Measurements from ENCODE around the gene TST. TPM values are rescaled to one million over a fixed set of nuclear protein-coding genes. Genes with fewer than 3 reads are reported as not detected.

Gene TST
- total RNA-seq, 3 donors from 2014 or later (not counting 1 experiment from before 2014, with no cell fraction given), result 3.1 to 4.9 (median 4.3) TPM

DNA sequence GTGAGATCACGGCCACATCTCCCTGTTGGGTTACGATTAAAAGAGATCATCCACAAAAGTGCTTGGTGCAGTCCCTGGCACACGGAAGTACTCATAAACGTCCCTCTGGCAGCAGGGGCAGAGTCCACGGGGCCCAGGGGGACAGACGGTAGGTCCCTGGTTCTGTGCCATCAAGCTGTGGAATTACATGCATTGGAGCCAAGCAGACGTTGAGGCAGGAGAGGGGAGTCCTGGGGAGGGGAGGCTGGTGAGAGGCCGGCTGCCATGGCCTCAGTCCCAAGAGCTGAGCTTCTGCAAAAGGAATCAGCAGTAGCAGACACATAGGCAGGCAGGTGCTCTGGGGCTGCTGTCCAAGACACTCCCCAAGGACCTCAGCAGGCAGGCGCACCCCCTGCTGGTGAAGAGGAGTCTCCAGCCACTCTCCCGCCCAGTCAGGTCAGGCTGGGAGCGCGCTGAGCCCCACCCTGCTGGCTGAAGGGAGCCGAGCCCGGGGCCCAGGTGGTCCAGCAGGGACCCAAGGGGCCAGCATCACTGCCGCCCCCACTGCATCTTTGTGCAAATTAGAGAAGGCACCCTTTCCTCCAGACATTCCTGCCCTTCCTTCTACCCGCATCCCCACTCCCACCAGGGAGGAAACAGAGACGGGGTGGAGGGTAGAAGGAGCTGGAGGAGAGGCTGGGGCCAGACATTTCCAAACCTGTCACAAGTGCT is 24.7 kb upstream of the TST start:
- H3K36me3 ChIP-seq (ENCODE audit: control insufficient read depth, insufficient read depth, low read length), result no peaks in the 10 kb centered on the region
- 50% methylated on average over 15 of the region's 17 CpGs for WGBS (ENCODE audit: insufficient coverage)
- no peaks in the 10 kb centered on the region for H3K4me1 ChIP-seq (ENCODE audit: control insufficient read depth, insufficient read depth, low read length)
- H3K9me3 ChIP-seq (ENCODE audit: control insufficient read depth, insufficient read depth, low read length), result no peaks in the 10 kb centered on the region
- no peak overlapping the region for H3K4me3 ChIP-seq (ENCODE audit: low read length)
- H3K27ac ChIP-seq (ENCODE audit: low read length), result no peak overlapping the region
- intact Hi-C loops (cut with micrococcal nuclease), result no loop called here
- no peak overlapping the region for H3K27ac Mint-ChIP-seq
- H3K4me3 Mint-ChIP-seq, result no peak overlapping the region
- H3K36me3 Mint-ChIP-seq, result no peaks in the 10 kb centered on the region
- peak; percentile 54 to 75 (median 65) for ATAC-seq
- no peaks in the 10 kb centered on the region for H3K4me1 Mint-ChIP-seq
- H3K27me3 Mint-ChIP-seq (ENCODE audit: low read depth in 2 of 2), result peaks cover 0 to 5% of the 10 kb centered on the region in 2 donors
- no peaks in the 10 kb centered on the region for H3K27me3 ChIP-seq (ENCODE audit: control insufficient read depth, insufficient read depth, low read length)
- TF ChIP-seq, protein P1, sequence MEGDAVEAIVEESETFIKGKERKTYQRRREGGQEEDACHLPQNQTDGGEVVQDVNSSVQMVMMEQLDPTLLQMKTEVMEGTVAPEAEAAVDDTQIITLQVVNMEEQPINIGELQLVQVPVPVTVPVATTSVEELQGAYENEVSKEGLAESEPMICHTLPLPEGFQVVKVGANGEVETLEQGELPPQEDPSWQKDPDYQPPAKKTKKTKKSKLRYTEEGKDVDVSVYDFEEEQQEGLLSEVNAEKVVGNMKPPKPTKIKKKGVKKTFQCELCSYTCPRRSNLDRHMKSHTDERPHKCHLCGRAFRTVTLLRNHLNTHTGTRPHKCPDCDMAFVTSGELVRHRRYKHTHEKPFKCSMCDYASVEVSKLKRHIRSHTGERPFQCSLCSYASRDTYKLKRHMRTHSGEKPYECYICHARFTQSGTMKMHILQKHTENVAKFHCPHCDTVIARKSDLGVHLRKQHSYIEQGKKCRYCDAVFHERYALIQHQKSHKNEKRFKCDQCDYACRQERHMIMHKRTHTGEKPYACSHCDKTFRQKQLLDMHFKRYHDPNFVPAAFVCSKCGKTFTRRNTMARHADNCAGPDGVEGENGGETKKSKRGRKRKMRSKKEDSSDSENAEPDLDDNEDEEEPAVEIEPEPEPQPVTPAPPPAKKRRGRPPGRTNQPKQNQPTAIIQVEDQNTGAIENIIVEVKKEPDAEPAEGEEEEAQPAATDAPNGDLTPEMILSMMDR (IDR thresholded peaks at IDR 0.05), result peak; percentile 44
- DNase-seq, result peak in 1 of 2 donors; percentile 57
- H3K9me3 Mint-ChIP-seq, result no peaks in the 10 kb centered on the region

DNA sequence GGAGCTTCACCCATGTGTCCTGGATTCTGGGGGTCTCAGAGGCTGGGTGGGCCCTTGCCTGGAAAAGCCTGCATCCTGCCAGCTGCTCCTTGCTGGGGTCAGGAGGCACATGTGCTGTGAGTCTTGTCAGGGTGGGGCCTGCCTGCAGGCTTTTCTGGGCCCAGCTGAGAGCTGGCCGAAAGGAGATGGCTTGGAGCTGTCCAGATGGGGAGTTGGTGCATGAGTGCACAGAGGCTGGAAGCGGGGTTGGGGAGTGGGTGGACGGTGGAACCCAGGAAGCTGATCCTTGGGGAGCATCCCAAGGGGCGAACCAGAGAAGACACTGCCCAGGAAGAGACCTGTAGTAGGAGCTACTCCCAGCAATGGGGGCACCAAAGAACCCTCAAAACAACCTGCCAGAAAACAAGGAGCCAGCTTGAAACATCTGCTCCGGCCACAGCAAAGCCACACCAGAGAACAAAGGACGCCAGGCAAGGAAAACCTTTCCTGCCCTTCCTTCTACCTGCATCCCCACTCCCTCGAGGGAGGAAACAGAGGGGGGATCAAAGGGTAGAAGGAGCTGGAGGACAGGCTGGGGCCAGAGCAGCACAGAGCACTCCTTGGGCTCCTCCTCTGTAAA is 24.1 kb upstream of the TST start:
- H3K36me3 ChIP-seq (ENCODE audit: control insufficient read depth, insufficient read depth, low read length), result no peaks in the 10 kb centered on the region
- Mint-ChIP-seq H3K27ac (no peak overlapping the region), H3K27me3 (ENCODE audit: low read depth in 2 of 2) (peaks cover 0 to 5% of the 10 kb centered on the region in 2 donors), H3K4me3 (no peak overlapping the region), H3K9me3 (no peaks in the 10 kb centered on the region), H3K4me1 (no peaks in the 10 kb centered on the region), H3K36me3 (no peaks in the 10 kb centered on the region)
- 92% methylated on average over 6 of the region's 7 CpGs for WGBS (ENCODE audit: insufficient coverage)
- TF ChIP-seq, protein P1 (IDR thresholded peaks at IDR 0.05), result no peak
- no peak for ATAC-seq
- no peaks in the 10 kb centered on the region for H3K4me1 ChIP-seq (ENCODE audit: control insufficient read depth, insufficient read depth, low read length)
- H3K9me3 ChIP-seq (ENCODE audit: control insufficient read depth, insufficient read depth, low read length), result no peaks in the 10 kb centered on the region
- H3K4me3 ChIP-seq (ENCODE audit: low read length), result no peak overlapping the region
- H3K27ac ChIP-seq (ENCODE audit: low read length), result no peak overlapping the region
- DNase-seq, result no peak
- intact Hi-C loops (cut with micrococcal nuclease), result no loop called here
- no peaks in the 10 kb centered on the region for H3K27me3 ChIP-seq (ENCODE audit: control insufficient read depth, insufficient read depth, low read length)

DNA sequence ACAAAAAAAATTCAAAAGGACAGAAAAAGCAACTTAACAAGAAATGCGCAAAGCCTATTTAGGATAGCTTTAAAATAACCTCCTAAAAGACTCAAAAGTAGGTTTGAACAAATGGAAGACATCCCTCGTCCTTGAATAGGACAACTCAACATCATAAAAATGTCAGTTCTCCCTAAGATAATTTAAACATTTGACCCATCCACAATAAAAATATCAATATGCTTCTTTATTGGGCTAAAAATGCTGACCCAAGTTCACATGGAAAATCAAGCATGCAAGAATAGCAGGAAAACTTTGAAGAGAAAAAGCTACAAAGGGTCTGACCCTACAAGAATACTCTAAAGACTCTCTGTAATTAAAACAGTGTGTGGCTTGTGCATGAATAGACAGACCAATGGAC is 20.2 kb upstream of the TST start:
- no peak overlapping the region for H3K27ac ChIP-seq (ENCODE audit: low read length)
- no peak overlapping the region for H3K4me3 ChIP-seq (ENCODE audit: low read length)
- H3K27me3 ChIP-seq (ENCODE audit: control insufficient read depth, insufficient read depth, low read length), result no peaks in the 10 kb centered on the region
- 92% methylated on average over 2 of the region's 2 CpGs for WGBS (ENCODE audit: insufficient coverage)
- ATAC-seq (no peak), DNase-seq (no peak)
- Mint-ChIP-seq H3K27me3 (ENCODE audit: low read depth in 2 of 2) (peaks cover 0 to 12% of the 10 kb centered on the region in 2 donors), H3K4me3 (no peak overlapping the region), H3K4me1 (no peaks in the 10 kb centered on the region), H3K27ac (no peak overlapping the region), H3K9me3 (no peaks in the 10 kb centered on the region), H3K36me3 (no peaks in the 10 kb centered on the region)
- no peaks in the 10 kb centered on the region for H3K36me3 ChIP-seq (ENCODE audit: control insufficient read depth, insufficient read depth, low read length)
- no peaks in the 10 kb centered on the region for H3K9me3 ChIP-seq (ENCODE audit: control insufficient read depth, insufficient read depth, low read length)
- TF ChIP-seq, protein P1 (IDR thresholded peaks at IDR 0.05), result no peak
- H3K4me1 ChIP-seq (ENCODE audit: control insufficient read depth, insufficient read depth, low read length), result no peaks in the 10 kb centered on the region
- intact Hi-C loops (cut with micrococcal nuclease), result no loop called here
